RWPE2 (cell line): Measurements from ENCODE around the gene RELL1.

Experiments used
- ATAC-seq: fragments of 200-7000 bp; cut with Tn5 transposase; 3 replicates; pipeline ENCODE4 v1.9.1; 2021; ENCODE audit warnings: low read depth
- DNase-seq: peaks from one replicate; pipeline ENCODE4 v3.0.0-alpha.2; 2020; ENCODE audit warnings: low spot score
- H3K27ac ChIP-seq: fragments of 450-650 bp; 2 replicates; pipeline ENCODE4 v1.5.1; 2017; ENCODE audit warnings: mild to moderate bottlenecking; ENCODE audit not compliant: poor library complexity, severe bottlenecking
- H3K27me3 ChIP-seq: fragments of 250-450 bp; sonication (Bioruptor Pico); 2 replicates; pipeline ENCODE4 v1.5.1; 2021; ENCODE audit warnings: mild to moderate bottlenecking, moderate library complexity; ENCODE audit not compliant: insufficient read depth, poor library complexity, severe bottlenecking
- H3K36me3 ChIP-seq: fragments of 250-450 bp; sonication (Bioruptor Pico); 2 replicates; pipeline ENCODE4 v1.5.1; 2020; ENCODE audit warnings: low read depth, mild to moderate bottlenecking, moderate library complexity
- H3K4me1 ChIP-seq: fragments of 250-450 bp; sonication (Bioruptor Pico); 2 replicates; pipeline ENCODE4 v1.5.1; 2021; ENCODE audit warnings: mild to moderate bottlenecking, moderate library complexity; ENCODE audit not compliant: insufficient read depth, poor library complexity, severe bottlenecking
- H3K4me3 ChIP-seq: fragments of 250-450 bp; sonication (Bioruptor Pico); 2 replicates; pipeline ENCODE4 v1.5.1; 2021; ENCODE audit warnings: mild to moderate bottlenecking, moderate library complexity; ENCODE audit not compliant: severe bottlenecking
- H3K9me3 ChIP-seq: fragments of 250-450 bp; sonication (Bioruptor Pico); 2 replicates; pipeline ENCODE4 v1.5.1; 2021; ENCODE audit warnings: mild to moderate bottlenecking, moderate library complexity; ENCODE audit not compliant: severe bottlenecking
- CTCF ChIP-seq: fragments of 450-650 bp; IDR thresholded peaks from one replicate; pipeline ENCODE4 v1.5.1; 2017; ENCODE audit warnings: mild to moderate bottlenecking, moderate library complexity; ENCODE audit not compliant: poor library complexity, severe bottlenecking

RELL1 gene

GRCh38 chr4:37615059-37615719, 71.0 kb downstream of the RELL1 start:
- ATAC-seq = no peak
- Histone ChIP-seq H3K27ac (no peak overlapping the region), H3K4me1 (no peaks in the 10 kb centered on the region), H3K9me3 (no peaks in the 10 kb centered on the region), H3K4me3 (no peak overlapping the region), H3K27me3 (no peaks in the 10 kb centered on the region), H3K36me3 (0 out of 2 replicates have a peak, but pooled peaks cover 8% of the 10 kb centered on the region)
- TF ChIP-seq CTCF = no peak
- DNase-seq = no peak

GRCh38 chr4:37612811-37613210, 73.4 kb downstream of the RELL1 start:
- no peaks in the 10 kb centered on the region for H3K9me3 ChIP-seq
- H3K27me3 ChIP-seq = no peaks in the 10 kb centered on the region
- 0 out of 2 replicates have a peak, but pooled peaks cover 3% of the 10 kb centered on the region for H3K36me3 ChIP-seq
- TF ChIP-seq CTCF = no peak
- no peaks in the 10 kb centered on the region for H3K4me1 ChIP-seq
- DNase-seq = no peak
- ATAC-seq = no peak
- no peak overlapping the region for H3K27ac ChIP-seq
- no peak overlapping the region for H3K4me3 ChIP-seq

- Histone ChIP-seq H3K4me1 (no peaks in the 10 kb centered on the region), H3K9me3 (no peaks in the 10 kb centered on the region), H3K27ac (no peak overlapping the region), H3K27me3 (no peaks in the 10 kb centered on the region), H3K4me3 (no peak overlapping the region), H3K36me3 (no peaks in the 10 kb centered on the region)
- ATAC-seq = no peak
- no peak for TF ChIP-seq CTCF
- no peak for DNase-seq
Observed at GRCh38 chr4:37609626-37610025, 76.5 kb downstream of the RELL1 start.

- H3K4me1 ChIP-seq = no peaks in the 10 kb centered on the region
- H3K36me3 ChIP-seq = no peaks in the 10 kb centered on the region
- no peak for TF ChIP-seq CTCF
- no peaks in the 10 kb centered on the region for H3K9me3 ChIP-seq
- DNase-seq (no peak), ATAC-seq (no peak)
- H3K4me3 ChIP-seq = no peak overlapping the region
- H3K27ac ChIP-seq = no peak overlapping the region
- no peaks in the 10 kb centered on the region for H3K27me3 ChIP-seq
Observed at GRCh38 chr4:37607018-37607417, 79.2 kb downstream of the RELL1 start.

- H3K27ac ChIP-seq = no peak overlapping the region
- H3K9me3 ChIP-seq = no peaks in the 10 kb centered on the region
- no peak for TF ChIP-seq CTCF
- H3K36me3 ChIP-seq = no peaks in the 10 kb centered on the region
- ATAC-seq (no peak), DNase-seq (no peak)
- no peak overlapping the region for H3K4me3 ChIP-seq
- H3K4me1 ChIP-seq = no peaks in the 10 kb centered on the region
- no peaks in the 10 kb centered on the region for H3K27me3 ChIP-seq
Observed at GRCh38 chr4:37605843-37606565, 80.2 kb downstream of the RELL1 start.
